Stomach (tissue), 4 donors: ENCODE results near the gene SDR9C7.

Experiments
- POLR2A ChIP-seq, 4 donors: fragments of 450-650 bp; IDR thresholded peaks; one replicate each; pipeline ENCODE4 v1.6.1; 2016; ENCODE audit warnings: antibody characterized with exemption in 4 of 4, control low read depth in 2 of 4, mild to moderate bottlenecking in 1 of 4, moderate library complexity in 1 of 4
- TF ChIP-seq, protein P1 (sequence below), 7 experiments: fragments of 450-650 bp in 4 of 7; fragments of 200-600 bp in 3 of 7; sonication (generic) in 3 of 7; IDR thresholded peaks; one replicate each; pipeline ENCODE4 v1.5.1; 2016 to 2019; ENCODE audit warnings: antibody characterized with exemption in 7 of 7, control low read depth in 2 of 7, mild to moderate bottlenecking in 1 of 7

- TF ChIP-seq, protein P1, sequence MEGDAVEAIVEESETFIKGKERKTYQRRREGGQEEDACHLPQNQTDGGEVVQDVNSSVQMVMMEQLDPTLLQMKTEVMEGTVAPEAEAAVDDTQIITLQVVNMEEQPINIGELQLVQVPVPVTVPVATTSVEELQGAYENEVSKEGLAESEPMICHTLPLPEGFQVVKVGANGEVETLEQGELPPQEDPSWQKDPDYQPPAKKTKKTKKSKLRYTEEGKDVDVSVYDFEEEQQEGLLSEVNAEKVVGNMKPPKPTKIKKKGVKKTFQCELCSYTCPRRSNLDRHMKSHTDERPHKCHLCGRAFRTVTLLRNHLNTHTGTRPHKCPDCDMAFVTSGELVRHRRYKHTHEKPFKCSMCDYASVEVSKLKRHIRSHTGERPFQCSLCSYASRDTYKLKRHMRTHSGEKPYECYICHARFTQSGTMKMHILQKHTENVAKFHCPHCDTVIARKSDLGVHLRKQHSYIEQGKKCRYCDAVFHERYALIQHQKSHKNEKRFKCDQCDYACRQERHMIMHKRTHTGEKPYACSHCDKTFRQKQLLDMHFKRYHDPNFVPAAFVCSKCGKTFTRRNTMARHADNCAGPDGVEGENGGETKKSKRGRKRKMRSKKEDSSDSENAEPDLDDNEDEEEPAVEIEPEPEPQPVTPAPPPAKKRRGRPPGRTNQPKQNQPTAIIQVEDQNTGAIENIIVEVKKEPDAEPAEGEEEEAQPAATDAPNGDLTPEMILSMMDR (IDR thresholded peaks at IDR 0.05) = no peak
- TF ChIP-seq POLR2A (IDR thresholded peaks at IDR 0.05) = no peak
Observed at GRCh38 chr12:56935752-56936151, 1.5 kb upstream of the SDR9C7 start.
